GM12874 (cell line): ENCODE results near the gene ARF6.

Experiments used
- TF ChIP-seq, protein P1 (sequence below): IDR thresholded peaks from 2 replicates; pipeline ENCODE4 v1.5.1; 2011; ENCODE audit warnings: low read depth, mild to moderate bottlenecking, control low read depth, low read length, moderate library complexity; ENCODE audit not compliant: insufficient read depth

ARF6 gene

DNA sequence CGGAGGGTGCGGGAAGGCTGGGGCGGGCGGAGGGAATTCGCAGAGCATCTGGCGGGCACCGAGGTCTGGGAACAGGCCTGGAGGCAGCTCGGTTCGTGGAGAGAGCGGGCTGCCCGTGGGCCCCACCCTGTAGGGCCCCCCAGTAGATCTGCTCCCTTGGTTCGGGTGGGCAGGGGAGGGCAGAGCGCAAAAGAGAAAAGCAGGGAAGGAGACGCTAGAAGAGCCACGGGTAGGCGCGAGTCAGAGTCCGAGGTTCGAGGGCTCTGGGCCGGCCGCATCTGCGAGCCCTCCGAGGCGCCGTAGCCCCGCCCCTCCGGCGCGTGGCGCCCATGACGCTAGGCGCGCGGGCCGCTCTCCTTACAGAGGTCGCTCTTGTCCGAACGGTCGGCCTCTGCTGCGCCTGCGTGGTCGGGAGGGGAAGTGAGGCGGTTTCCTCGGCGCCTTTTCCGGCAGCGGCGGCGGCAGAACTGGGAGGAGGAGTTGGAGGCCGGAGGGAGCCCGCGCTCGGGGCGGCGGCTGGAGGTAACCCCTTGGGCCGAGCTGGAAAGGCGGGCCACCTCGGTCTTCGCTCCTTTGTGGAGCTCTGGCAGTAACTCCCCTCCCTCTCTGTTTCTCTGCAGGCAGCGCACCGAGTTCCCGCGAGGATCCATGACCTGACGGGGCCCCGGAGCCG, at the start of gene ARF6:
ARF6 (plus strand) TSS at position 447 of the 673 bp plus-strand sequence. CDS start 655 bp downstream, outside the sequence.
- TF ChIP-seq, protein P1, sequence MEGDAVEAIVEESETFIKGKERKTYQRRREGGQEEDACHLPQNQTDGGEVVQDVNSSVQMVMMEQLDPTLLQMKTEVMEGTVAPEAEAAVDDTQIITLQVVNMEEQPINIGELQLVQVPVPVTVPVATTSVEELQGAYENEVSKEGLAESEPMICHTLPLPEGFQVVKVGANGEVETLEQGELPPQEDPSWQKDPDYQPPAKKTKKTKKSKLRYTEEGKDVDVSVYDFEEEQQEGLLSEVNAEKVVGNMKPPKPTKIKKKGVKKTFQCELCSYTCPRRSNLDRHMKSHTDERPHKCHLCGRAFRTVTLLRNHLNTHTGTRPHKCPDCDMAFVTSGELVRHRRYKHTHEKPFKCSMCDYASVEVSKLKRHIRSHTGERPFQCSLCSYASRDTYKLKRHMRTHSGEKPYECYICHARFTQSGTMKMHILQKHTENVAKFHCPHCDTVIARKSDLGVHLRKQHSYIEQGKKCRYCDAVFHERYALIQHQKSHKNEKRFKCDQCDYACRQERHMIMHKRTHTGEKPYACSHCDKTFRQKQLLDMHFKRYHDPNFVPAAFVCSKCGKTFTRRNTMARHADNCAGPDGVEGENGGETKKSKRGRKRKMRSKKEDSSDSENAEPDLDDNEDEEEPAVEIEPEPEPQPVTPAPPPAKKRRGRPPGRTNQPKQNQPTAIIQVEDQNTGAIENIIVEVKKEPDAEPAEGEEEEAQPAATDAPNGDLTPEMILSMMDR: 0 out of 2 replicates have a peak, but pooled peaks have one; percentile 7

DNA sequence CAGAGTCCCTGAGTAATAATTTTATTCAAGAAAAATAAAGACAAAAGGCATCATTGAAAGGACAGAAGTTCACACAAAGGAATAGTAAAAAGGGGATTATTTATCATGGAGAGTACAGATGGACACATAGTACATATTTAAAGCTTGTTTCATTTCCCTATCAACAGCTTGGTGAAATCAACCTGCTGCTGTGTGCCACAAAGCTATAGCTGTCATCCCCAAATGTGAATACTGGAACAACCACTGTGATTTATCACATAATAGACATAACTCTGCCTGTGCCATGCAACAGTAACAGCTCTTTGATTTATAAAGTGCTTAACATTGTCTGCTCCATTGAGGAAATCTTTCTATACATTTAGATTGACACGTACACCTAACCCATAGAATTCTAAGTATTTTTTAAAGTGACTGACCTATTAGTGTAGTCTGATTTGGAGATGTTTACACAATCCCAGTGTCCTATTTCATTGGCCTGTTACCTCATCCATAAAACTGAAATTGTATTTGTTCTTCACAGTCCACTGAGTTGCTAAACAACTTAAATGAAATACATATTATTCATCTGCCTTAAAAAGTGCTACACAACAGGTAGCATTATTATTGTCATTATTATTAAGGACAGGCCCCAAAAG, 43.6 kb upstream of the ARF6 start:
- TF ChIP-seq, protein P1: no peak

DNA sequence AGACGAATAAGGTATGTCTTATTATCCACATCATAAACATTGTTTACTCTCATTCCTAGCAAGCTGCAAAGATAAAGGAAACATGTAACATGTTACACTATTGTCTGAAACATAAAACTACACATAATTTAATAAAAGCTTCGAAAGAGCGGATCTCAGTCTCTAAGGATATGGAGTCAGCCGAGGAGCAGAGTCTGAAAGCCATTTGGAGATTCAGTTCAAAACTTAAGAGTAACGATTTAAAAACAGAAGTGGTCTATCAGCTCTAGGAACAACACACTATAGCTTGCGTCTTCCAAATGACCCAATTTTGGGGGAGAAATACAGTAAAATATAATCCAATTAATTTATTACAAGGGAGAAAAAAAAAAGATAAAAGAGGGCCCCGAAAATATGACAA, 41.1 kb upstream of the ARF6 start:
- TF ChIP-seq, protein P1: no peak

DNA sequence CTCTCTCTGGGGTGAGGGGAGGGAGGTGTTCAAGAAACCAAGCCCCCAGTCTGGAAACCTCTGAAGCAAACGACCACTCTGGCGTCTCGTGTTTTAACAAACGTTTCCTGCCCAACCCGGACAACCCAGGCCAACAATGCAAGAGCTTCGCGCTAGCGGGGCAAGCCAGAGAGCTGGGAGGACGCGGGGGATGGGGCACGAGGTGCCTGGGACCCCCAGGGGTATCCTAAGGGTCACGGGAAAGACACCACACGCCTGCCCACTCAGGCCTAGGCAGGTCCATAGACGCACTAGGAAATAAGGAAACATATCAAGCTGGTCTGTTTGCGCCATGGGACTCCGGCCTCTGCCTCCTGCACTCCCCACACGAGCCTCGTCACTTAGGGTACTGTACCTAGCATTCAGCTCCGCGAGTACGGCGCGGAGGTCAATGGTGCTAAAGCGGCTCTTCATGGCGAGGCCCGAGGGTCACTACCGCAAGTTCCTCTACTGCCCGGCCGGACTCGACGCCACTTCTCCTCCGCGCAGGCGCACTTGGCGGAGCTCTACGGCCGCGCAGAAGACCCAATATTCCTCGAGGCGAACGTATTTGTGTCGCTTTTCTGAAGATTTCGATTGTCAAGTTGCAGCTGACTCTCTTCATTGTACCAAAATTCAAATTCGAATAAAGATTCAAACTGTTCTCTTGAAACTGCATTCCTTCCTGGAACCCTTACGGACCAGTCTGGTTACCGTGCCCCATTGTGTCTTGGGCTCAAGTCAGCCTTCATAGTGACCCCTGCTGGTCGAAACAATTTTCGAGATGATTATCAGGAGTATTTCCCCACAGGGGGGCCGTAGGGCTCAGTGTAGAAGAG, 40.4 kb upstream of the ARF6 start, which contains the start of gene NEMF:
NEMF (minus strand) TSS at position 488 of the 857 bp plus-strand sequence; CDS start at position 453, 35 bp downstream.
- TF ChIP-seq, protein P1: peak; percentile 74

DNA sequence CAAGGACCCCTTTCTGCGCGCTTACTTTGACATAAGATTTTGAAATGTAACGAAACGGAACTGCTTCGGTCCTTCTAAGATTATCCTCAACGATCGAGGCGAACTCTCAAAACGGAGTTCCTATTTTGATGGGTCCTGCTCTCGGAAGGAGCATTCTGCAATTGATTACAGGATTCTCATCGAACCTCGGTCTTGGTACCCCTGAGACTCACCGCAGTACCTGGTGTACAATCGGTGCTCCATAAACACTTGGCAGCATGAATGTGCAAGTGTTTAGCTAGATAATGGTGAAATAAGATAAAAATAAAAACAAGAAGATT, 39.8 kb upstream of the ARF6 start:
- TF ChIP-seq, protein P1: no peak

DNA sequence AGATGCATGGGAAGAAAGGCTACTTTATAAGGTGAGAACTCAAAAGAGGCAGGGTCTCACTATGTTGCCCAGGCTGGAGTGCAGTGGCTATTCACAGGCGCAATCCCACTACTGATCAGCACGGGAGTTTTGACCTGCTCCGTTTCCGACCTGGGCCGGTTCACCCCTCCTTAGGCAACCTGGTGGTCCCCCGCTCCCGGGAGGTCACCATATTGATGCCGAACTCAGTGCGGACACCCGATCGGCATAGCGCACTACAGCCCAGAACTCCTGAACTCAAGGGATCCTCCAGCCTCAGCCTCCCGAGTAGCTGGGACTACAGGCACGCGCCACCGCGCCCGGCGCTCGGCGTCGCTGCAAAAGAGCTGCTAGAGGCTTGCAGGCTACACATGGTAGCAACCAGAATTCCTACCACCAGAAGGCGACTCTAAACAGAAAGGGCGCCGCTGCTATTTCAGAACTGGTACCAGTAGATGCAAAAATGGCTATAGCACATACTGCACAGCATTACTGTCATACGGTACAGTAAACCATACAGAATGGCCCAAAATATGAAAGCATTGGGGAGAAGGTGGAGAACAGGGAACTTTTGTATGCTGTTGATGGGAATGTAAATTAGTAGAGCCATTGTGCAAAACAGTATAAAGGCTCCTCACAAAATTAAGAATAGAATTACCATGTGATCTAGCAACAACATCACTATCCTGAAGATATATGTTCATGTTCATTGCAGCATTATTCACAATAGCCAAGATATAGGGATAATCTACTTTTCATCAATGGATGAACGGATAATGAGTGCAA, 39.1 kb upstream of the ARF6 start:
- TF ChIP-seq, protein P1: peak; percentile 63
